K562 (cell line): Measurements from ENCODE around the gene FKBP2. TPM values are rescaled to one million over a fixed set of nuclear protein-coding genes. Genes with fewer than 3 reads are reported as not detected.

Experiments
- ARHGAP35 ChIP-seq: fragments of 450-650 bp; IDR thresholded peaks from 2 replicates; pipeline ENCODE4 v1.6.1; 2018; ENCODE audit not compliant: partially characterized antibody
- BCL6 ChIP-seq: fragments of 250-450 bp; sonication (Bioruptor Pico); IDR thresholded peaks from 2 replicates; pipeline ENCODE4 v1.4.0; 2020
- BRD4 ChIP-seq: fragments of 200-600 bp; sonication (generic); IDR thresholded peaks from 2 replicates; pipeline ENCODE4 v1.6.1; 2017; ENCODE audit warnings: inconsistent platforms
- C11orf30 ChIP-seq: fragments of 450-650 bp; IDR thresholded peaks from 2 replicates; pipeline ENCODE4 v1.6.1; 2016; ENCODE audit warnings: low read depth, mild to moderate bottlenecking
- CBX3 ChIP-seq, 2 experiments: IDR thresholded peaks; 1 replicate in 1 of 2; 2 replicates in 1 of 2; pipeline ENCODE4 v1.6.1; 2012; ENCODE audit warnings: inconsistent platforms in 2 of 2, low read length in 2 of 2, borderline replicate concordance in 1 of 2, control low read depth in 1 of 2
- CREM ChIP-seq: IDR thresholded peaks from 2 replicates; pipeline ENCODE4 v1.6.1; 2014; ENCODE audit warnings: antibody characterized with exemption, low read depth
- GATA2 ChIP-seq: sonication (generic); formaldehyde crosslinking; IDR thresholded peaks from 2 replicates; pipeline ENCODE4 v1.4.0; 2020; ENCODE audit warnings: mild to moderate bottlenecking, missing genetic modification reagents
- GTF3C2 ChIP-seq: IDR thresholded peaks from 3 replicates; pipeline ENCODE4 v1.6.1; 2011; ENCODE audit warnings: borderline replicate concordance, mild to moderate bottlenecking, moderate library complexity; ENCODE audit not compliant: insufficient read length; ENCODE audit errors: extremely low read depth
- KDM5B ChIP-seq: fragments of 200-600 bp; sonication (generic); IDR thresholded peaks from 2 replicates; pipeline ENCODE4 v1.6.1; 2012; ENCODE audit warnings: low read depth, mild to moderate bottlenecking, moderate library complexity, low read length, control low read depth, inconsistent platforms; ENCODE audit not compliant: insufficient replicate concordance
- MAZ ChIP-seq, 2 experiments: fragments of 450-650 bp in 1 of 2; sonication (generic) in 1 of 2; formaldehyde crosslinking; IDR thresholded peaks in 1 of 2; conservative IDR thresholded peaks in 1 of 2; 2 replicates each; pipeline versions ENCODE4 v1.4.0 to v1.5.0; 2020; ENCODE audit warnings: mild to moderate bottlenecking in 1 of 2, missing genetic modification reagents in 1 of 2
- MYNN ChIP-seq, 2 experiments: sonication (generic); formaldehyde crosslinking in 1 of 2; IDR thresholded peaks; 2 replicates each; pipeline versions ENCODE4 v1.5.0 to v1.6.1; 2016 to 2020; ENCODE audit warnings: antibody characterized with exemption in 1 of 2, missing genetic modification reagents in 1 of 2
- NRF1 ChIP-seq, 2 experiments: fragments of 450-650 bp; IDR thresholded peaks in 1 of 2; conservative IDR thresholded peaks in 1 of 2; 2 replicates each; pipeline ENCODE4 v1.6.1; 2014; ENCODE audit warnings: mild to moderate bottlenecking in 2 of 2
- PHB2 ChIP-seq: fragments of 450-650 bp; IDR thresholded peaks from 2 replicates; pipeline ENCODE4 v1.6.1; 2017; ENCODE audit warnings: low read depth
- SMAD3 ChIP-seq: fragments of 450-650 bp; formaldehyde crosslinking; conservative IDR thresholded peaks from 2 replicates; pipeline ENCODE4 v1.4.0; 2020; ENCODE audit warnings: mild to moderate bottlenecking
- TCF7 ChIP-seq: sonication (generic); IDR thresholded peaks from 2 replicates; pipeline ENCODE4 v1.6.1; 2016; ENCODE audit warnings: antibody characterized with exemption, borderline replicate concordance
- XRCC4 ChIP-seq: IDR thresholded peaks from one replicate; pipeline ENCODE4 v1.6.1; 2011; ENCODE audit not compliant: insufficient read depth, insufficient read length; ENCODE audit errors: extremely low read depth
- YBX1 ChIP-seq: fragments of 450-650 bp; IDR thresholded peaks from 2 replicates; pipeline ENCODE4 v1.7.1; 2016; ENCODE audit warnings: mild to moderate bottlenecking
- ZNF354B ChIP-seq: fragments of 250-450 bp; sonication (Bioruptor Pico); IDR thresholded peaks from 2 replicates; pipeline ENCODE4 v1.4.0; 2020
- ZNF408 ChIP-seq: fragments of 250-450 bp; sonication (Bioruptor Pico); IDR thresholded peaks from 2 replicates; pipeline ENCODE4 v1.4.0; 2020; ENCODE audit warnings: low read depth, mild to moderate bottlenecking, moderate library complexity
- polyA plus RNA-seq, 8 experiments: library from polyadenylated mRNA; depleted of rRNA in 4 of 8; stranded (reverse) in 5 of 8; unstranded in 3 of 8; fragments of >200 nt; fragmentation: Nextera tagmentation in 2 of 8; fragmentation: Illumina TruSeq in 1 of 8; extraction: Ambion mirVana in 2 of 8; extraction: Trizol in 1 of 8; gene quantifications; 2 replicates each; pipeline versions ENCODE4 v1.2.1 to v1.2.3, GENCODE V29; 2011 to 2014; ENCODE audit warnings: inconsistent platforms in 1 of 8, missing spikeins in 1 of 8
- total RNA-seq, 7 experiments: library from RNA; depleted of rRNA in 6 of 7; stranded (reverse); fragments of >200 nt in 6 of 7; fragmentation: Illumina TruSeq in 2 of 7; extraction: Trizol in 2 of 7; gene quantifications; 2 replicates each; pipeline versions ENCODE4 v1.2.1 to v1.2.3, GENCODE V29; 2011 to 2021; ENCODE audit warnings: low replicate concordance in 1 of 7
- TF ChIP-seq, protein P1 (sequence below): sonication (generic); formaldehyde crosslinking; IDR thresholded peaks from 2 replicates; pipeline ENCODE4 v1.8.0; 2023; ENCODE audit warnings: missing genetic modification reagents, mild to moderate bottlenecking, borderline replicate concordance

Gene FKBP2
- total and polyA plus RNA-seq, 9 of the 15 experiments (the other 6 are each of a cell fraction or from before 2014, with no cell fraction given) = 3.5 to 151 (median 58.1) TPM

- TF ChIP-seq, protein P1, sequence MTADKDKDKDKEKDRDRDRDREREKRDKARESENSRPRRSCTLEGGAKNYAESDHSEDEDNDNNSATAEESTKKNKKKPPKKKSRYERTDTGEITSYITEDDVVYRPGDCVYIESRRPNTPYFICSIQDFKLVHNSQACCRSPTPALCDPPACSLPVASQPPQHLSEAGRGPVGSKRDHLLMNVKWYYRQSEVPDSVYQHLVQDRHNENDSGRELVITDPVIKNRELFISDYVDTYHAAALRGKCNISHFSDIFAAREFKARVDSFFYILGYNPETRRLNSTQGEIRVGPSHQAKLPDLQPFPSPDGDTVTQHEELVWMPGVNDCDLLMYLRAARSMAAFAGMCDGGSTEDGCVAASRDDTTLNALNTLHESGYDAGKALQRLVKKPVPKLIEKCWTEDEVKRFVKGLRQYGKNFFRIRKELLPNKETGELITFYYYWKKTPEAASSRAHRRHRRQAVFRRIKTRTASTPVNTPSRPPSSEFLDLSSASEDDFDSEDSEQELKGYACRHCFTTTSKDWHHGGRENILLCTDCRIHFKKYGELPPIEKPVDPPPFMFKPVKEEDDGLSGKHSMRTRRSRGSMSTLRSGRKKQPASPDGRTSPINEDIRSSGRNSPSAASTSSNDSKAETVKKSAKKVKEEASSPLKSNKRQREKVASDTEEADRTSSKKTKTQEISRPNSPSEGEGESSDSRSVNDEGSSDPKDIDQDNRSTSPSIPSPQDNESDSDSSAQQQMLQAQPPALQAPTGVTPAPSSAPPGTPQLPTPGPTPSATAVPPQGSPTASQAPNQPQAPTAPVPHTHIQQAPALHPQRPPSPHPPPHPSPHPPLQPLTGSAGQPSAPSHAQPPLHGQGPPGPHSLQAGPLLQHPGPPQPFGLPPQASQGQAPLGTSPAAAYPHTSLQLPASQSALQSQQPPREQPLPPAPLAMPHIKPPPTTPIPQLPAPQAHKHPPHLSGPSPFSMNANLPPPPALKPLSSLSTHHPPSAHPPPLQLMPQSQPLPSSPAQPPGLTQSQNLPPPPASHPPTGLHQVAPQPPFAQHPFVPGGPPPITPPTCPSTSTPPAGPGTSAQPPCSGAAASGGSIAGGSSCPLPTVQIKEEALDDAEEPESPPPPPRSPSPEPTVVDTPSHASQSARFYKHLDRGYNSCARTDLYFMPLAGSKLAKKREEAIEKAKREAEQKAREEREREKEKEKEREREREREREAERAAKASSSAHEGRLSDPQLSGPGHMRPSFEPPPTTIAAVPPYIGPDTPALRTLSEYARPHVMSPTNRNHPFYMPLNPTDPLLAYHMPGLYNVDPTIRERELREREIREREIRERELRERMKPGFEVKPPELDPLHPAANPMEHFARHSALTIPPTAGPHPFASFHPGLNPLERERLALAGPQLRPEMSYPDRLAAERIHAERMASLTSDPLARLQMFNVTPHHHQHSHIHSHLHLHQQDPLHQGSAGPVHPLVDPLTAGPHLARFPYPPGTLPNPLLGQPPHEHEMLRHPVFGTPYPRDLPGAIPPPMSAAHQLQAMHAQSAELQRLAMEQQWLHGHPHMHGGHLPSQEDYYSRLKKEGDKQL (CRISPR knock-in tag) = no peak
- no peak for TF ChIP-seq GATA2 (CRISPR knock-in tag)
- TF ChIP-seq BCL6 (CRISPR knock-in tag) = no peak
- peak; percentile 44 for TF ChIP-seq KDM5B
- 0 out of 3 replicates have a peak, but pooled peaks of 1 of the 2 experiments have one; percentile 2 for TF ChIP-seq CBX3 (IDR thresholded peaks at IDR 0.05; ENCODE audit: borderline replicate concordance in 1 of 2, low read length in 2 of 2)
- 0 out of 2 replicates have a peak, but pooled peaks have one; percentile 17 for TF ChIP-seq CREM
- TF ChIP-seq MAZ (CRISPR knock-in tag; conservative IDR thresholded peaks at IDR 0.05 in 1 of 2, IDR thresholded peaks at IDR 0.05 in 1 of 2) = peak; percentile 66 to 76
- no peak for TF ChIP-seq XRCC4
- TF ChIP-seq ZNF354B (CRISPR knock-in tag) = no peak
- TF ChIP-seq ARHGAP35 = no peak
- TF ChIP-seq TCF7 = no peak
- no peak for TF ChIP-seq SMAD3 (CRISPR knock-in tag)
- TF ChIP-seq MYNN (IDR thresholded peaks at IDR 0.05) = peak; percentile 83
- TF ChIP-seq MYNN (CRISPR knock-in tag; IDR thresholded peaks at IDR 0.05) = no peak
- no peak for TF ChIP-seq GTF3C2
- TF ChIP-seq YBX1 = no peak
- TF ChIP-seq NRF1 (conservative IDR thresholded peaks at IDR 0.05 in 1 of 2, IDR thresholded peaks at IDR 0.05 in 1 of 2) = 0 out of 4 replicates have a peak, but pooled peaks of 1 of the 2 experiments have one; percentile 17
- TF ChIP-seq C11orf30 = no peak
- TF ChIP-seq ZNF408 (CRISPR knock-in tag) = no peak
- no peak for TF ChIP-seq PHB2
- TF ChIP-seq BRD4 = no peak; the same call in 1 of the 2 replicates
These were observed 34.2 kb upstream of the FKBP2 start, which contains the start of gene FERMT3 (continued) for GRCh38 chr11:64206457-64207255.
